ENCODE data around the gene POLR3E. TPM values are rescaled to one million over a fixed set of nuclear protein-coding genes. Genes with fewer than 3 reads are reported as not detected.
A peak's percentile ranks its signal among the peaks of the same experiment; 100 is the strongest.

POLR3E gene
- polyA plus RNA-seq, 1 donor (not counting 4 experiments of a cell fraction or from before 2014, with no cell fraction given), result 74.0 TPM

GRCh38 chr16:22342082-22342481, 44.9 kb downstream of the POLR3E start:
- no peak for FAIRE-seq
- H3K36me3 ChIP-seq (ENCODE audit: control insufficient read depth in 2 of 2, extremely low read depth in 1 of 2, insufficient read depth in 2 of 2, low read length in 2 of 2), result peaks cover 9 to 10% of the 10 kb centered on the region in 2 experiments

GRCh38 chr16:22346483-22346882, 49.3 kb downstream of the POLR3E start:
- no peak for TF ChIP-seq CTCF (optimal IDR thresholded peaks at IDR 0.05 in 1 of 3, IDR thresholded peaks at IDR 0.05 in 1 of 3, conservative IDR thresholded peaks at IDR 0.05 in 1 of 3; ENCODE audit: extremely low read depth in 1 of 3, insufficient read depth in 2 of 3, low read length in 3 of 3)
- TF ChIP-seq EZH2 (IDR thresholded peaks at IDR 0.05; ENCODE audit: low read length), result no peak
- Histone ChIP-seq H4K20me1 (ENCODE audit: control insufficient read depth, extremely low read depth, insufficient read depth, low read length) (no peaks in the 10 kb centered on the region), H3K9ac (ENCODE audit: control insufficient read depth, extremely low read depth, insufficient read depth, low read length) (no peak overlapping the region), H3K4me3 (ENCODE audit: control insufficient read depth in 2 of 3, extremely low read depth in 1 of 3, insufficient read depth in 2 of 3, low read depth in 1 of 3, low read length in 3 of 3) (no peak overlapping the region), H3K27ac (ENCODE audit: control insufficient read depth, insufficient read depth, low read length) (peak overlapping the region; percentile 46), H2AFZ (ENCODE audit: control insufficient read depth, low read length) (no peak overlapping the region), H3K27me3 (ENCODE audit: control insufficient read depth, extremely low read depth, insufficient read depth, low read length) (no peaks in the 10 kb centered on the region), H3K79me2 (ENCODE audit: control insufficient read depth, insufficient read depth, low read length) (peaks cover 16% of the 10 kb centered on the region), H3K9me3 (ENCODE audit: control insufficient read depth, low read depth, low read length) (no peaks in the 10 kb centered on the region), H3K4me1 (ENCODE audit: control insufficient read depth, extremely low read depth, insufficient read depth, low read length) (peaks cover 40% of the 10 kb centered on the region), H3K36me3 (ENCODE audit: control insufficient read depth in 2 of 2, extremely low read depth in 1 of 2, insufficient read depth in 2 of 2, low read length in 2 of 2) (peaks cover 12 to 13% of the 10 kb centered on the region in 2 experiments), H3K9me1 (ENCODE audit: control insufficient read depth, extremely low read depth, insufficient read depth, low read length) (peaks cover 4% of the 10 kb centered on the region), H3K4me2 (ENCODE audit: control insufficient read depth, extremely low read depth, insufficient read depth, low read depth, low read length) (peak overlapping the region; percentile 74)
- FAIRE-seq (no peak), DNase-seq (ENCODE audit: low read depth, low spot score) (no peak)
- dilution Hi-C loops (cut with MboI; ENCODE audit: extremely low pct_ligation_motif_present, low sequenced_read_pairs), result no loop called here

More at GRCh38 chr16:22342082-22342481, 44.9 kb downstream of the POLR3E start:
- no peak overlapping the region for H3K4me2 ChIP-seq (ENCODE audit: control insufficient read depth, extremely low read depth, insufficient read depth, low read depth, low read length)
- H3K9me1 ChIP-seq (ENCODE audit: control insufficient read depth, extremely low read depth, insufficient read depth, low read length), result peaks cover under 1% of the 10 kb centered on the region
- DNase-seq (ENCODE audit: low read depth, low spot score), result no peak
- H3K27me3 ChIP-seq (ENCODE audit: control insufficient read depth, extremely low read depth, insufficient read depth, low read length), result no peaks in the 10 kb centered on the region
- H3K79me2 ChIP-seq (ENCODE audit: control insufficient read depth, insufficient read depth, low read length), result peaks cover 1% of the 10 kb centered on the region
- H3K27ac ChIP-seq (ENCODE audit: control insufficient read depth, insufficient read depth, low read length), result no peak overlapping the region
- H4K20me1 ChIP-seq (ENCODE audit: control insufficient read depth, extremely low read depth, insufficient read depth, low read length), result no peaks in the 10 kb centered on the region
- peaks cover 17% of the 10 kb centered on the region for H3K4me1 ChIP-seq (ENCODE audit: control insufficient read depth, extremely low read depth, insufficient read depth, low read length)
- H3K9ac ChIP-seq (ENCODE audit: control insufficient read depth, extremely low read depth, insufficient read depth, low read length), result no peak overlapping the region
- H3K9me3 ChIP-seq (ENCODE audit: control insufficient read depth, low read depth, low read length), result no peaks in the 10 kb centered on the region
- TF ChIP-seq CTCF (optimal IDR thresholded peaks at IDR 0.05 in 1 of 3, IDR thresholded peaks at IDR 0.05 in 1 of 3, conservative IDR thresholded peaks at IDR 0.05 in 1 of 3; ENCODE audit: extremely low read depth in 1 of 3, insufficient read depth in 2 of 3, low read length in 3 of 3) (no peak), EZH2 (IDR thresholded peaks at IDR 0.05; ENCODE audit: low read length) (no peak)
- dilution Hi-C loops (cut with MboI; ENCODE audit: extremely low pct_ligation_motif_present, low sequenced_read_pairs), result no loop called here
- no peak overlapping the region for H2AFZ ChIP-seq (ENCODE audit: control insufficient read depth, low read length)
- H3K4me3 ChIP-seq (ENCODE audit: control insufficient read depth in 2 of 3, extremely low read depth in 1 of 3, insufficient read depth in 2 of 3, low read depth in 1 of 3, low read length in 3 of 3), result no peak overlapping the region
